ENCODE data around the gene KLHL36. TPM values are rescaled to one million over a fixed set of nuclear protein-coding genes. Genes with fewer than 3 reads are reported as not detected.

Gene KLHL36
- total and polyA plus RNA-seq, 9 of the 15 experiments (the other 6 are each of a cell fraction or from before 2014, with no cell fraction given), result 2.1 to 51.2 (median 18.5) TPM

DNA sequence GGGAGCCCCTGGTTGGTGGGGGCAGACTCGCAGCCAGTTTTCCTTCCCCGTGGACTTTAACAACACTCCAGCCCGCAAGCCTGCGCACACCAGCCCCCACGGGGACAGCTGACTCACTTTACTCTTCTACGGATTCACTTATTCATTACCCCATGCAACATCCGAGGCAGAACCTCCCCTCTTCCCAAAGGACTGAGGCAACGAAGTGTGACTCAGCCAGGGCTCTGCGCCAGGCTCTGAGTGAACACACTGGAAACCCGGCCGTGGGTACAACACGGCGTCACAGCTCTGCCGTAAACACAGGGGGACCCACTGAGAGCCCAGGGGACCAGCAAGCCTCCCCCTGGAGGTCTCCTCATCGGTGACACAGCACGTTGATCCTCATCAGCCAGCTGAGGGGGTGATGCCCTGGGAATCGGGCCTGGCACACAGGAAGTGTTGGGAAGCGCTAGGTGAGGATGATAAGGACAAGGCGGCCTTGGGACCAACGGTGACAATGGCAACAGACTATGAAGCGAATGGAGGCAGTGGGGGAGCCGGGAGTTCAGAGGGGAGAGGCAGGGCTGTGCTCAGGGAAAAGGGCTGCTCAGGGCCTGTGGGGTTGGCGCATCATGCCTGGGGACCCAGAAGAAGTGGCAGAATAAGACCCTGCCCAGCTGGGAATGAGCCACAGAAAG lies 45.0 kb upstream of the KLHL36 start:
- POLR2A ChIA-PET, result interaction anchor here (0.5 to 1.4 kb wide), 3 partner anchors 9 to 19 kb away, joined by 3 to 4 read pairs (median 3); no protein-coding TSS in a partner anchor
- Histone ChIP-seq H3K79me2 (ENCODE audit: control insufficient read depth, insufficient read depth, low read length) (peaks cover 74% of the 10 kb centered on the region), H3K9ac (ENCODE audit: insufficient read depth in 1 of 2, low read depth in 2 of 2, low read length in 2 of 2) (peak overlapping the region; percentile 24 to 82; a peak in 2 of 4 replicates), H3K9me1 (ENCODE audit: control insufficient read depth, insufficient read depth, low read length) (no peaks in the 10 kb centered on the region), H3K27me3 (ENCODE audit: control insufficient read depth in 2 of 2, insufficient read depth in 2 of 2, low read length in 2 of 2) (no peaks in the 10 kb centered on the region), H2AFZ (ENCODE audit: low read depth, low read length) (no peak overlapping the region), H3K4me2 (ENCODE audit: insufficient read depth, low read length) (no peak overlapping the region; the same call in 1 of the 2 replicates), H4K20me1 (replicated peaks; ENCODE audit: control insufficient read depth, insufficient read depth, low read length) (no peaks in the 10 kb centered on the region), H3K36me3 (ENCODE audit: control insufficient read depth, insufficient read depth, low read length) (peaks cover 10% of the 10 kb centered on the region; the same call in 2 of the 3 replicates), H3K4me3 (no peak overlapping the region), H3K9me3 (replicated peaks; ENCODE audit: control insufficient read depth, insufficient read depth, low read depth, low read length) (peaks cover 3% of the 10 kb centered on the region; the same call in 1 of the 2 replicates), H3K4me1 (replicated peaks in 1 of 2; ENCODE audit: control insufficient read depth in 2 of 2, insufficient read depth in 2 of 2, low read length in 2 of 2) (peaks cover 63 to 66% of the 10 kb centered on the region in 2 experiments), H3K27ac (ENCODE audit: extremely low read depth, low read depth, low read length) (peak overlapping the region; percentile 18; the same call in 2 of the 3 replicates)
- 63% methylated on average over 21 of the region's 23 CpGs for WGBS (ENCODE audit: insufficient coverage, low coverage, missing lambda C conversion rate)
- intact Hi-C loops (cut with micrococcal nuclease) (no loop called here), in situ Hi-C loops (cut with MboI) (no loop called here)
- no TSS peak for BruUV-seq (replicated peaks)
- CTCF ChIA-PET (ENCODE audit: low intra/inter-chr PET ratio), result no interaction called here
- DNase-seq (ENCODE audit: extremely low read depth in 1 of 4, low spot score in 3 of 4) (peak in 1 of 4 experiments; percentile 46), FAIRE-seq (peak; percentile 35), ATAC-seq (no peak)
- peak; percentile 70 for TF ChIP-seq NFIC (IDR thresholded peaks at IDR 0.05)
- no peak for TF ChIP-seq RUNX1 (IDR thresholded peaks at IDR 0.05; ENCODE audit: low read depth)
- TF ChIP-seq GABPB1 (CRISPR knock-in tag; IDR thresholded peaks at IDR 0.05), result no peak
- TF ChIP-seq ZNF282 (CRISPR knock-in tag; IDR thresholded peaks at IDR 0.05), result no peak
- TF ChIP-seq, protein P1, sequence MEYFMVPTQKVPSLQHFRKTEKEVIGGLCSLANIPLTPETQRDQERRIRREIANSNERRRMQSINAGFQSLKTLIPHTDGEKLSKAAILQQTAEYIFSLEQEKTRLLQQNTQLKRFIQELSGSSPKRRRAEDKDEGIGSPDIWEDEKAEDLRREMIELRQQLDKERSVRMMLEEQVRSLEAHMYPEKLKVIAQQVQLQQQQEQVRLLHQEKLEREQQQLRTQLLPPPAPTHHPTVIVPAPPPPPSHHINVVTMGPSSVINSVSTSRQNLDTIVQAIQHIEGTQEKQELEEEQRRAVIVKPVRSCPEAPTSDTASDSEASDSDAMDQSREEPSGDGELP (CRISPR knock-in tag; IDR thresholded peaks at IDR 0.05; ENCODE audit: borderline replicate concordance), result no peak
- TF ChIP-seq RFX1 (IDR thresholded peaks at IDR 0.05), result no peak
- TF ChIP-seq CTCF (IDR thresholded peaks at IDR 0.05 in 2 of 3, conservative IDR thresholded peaks at IDR 0.05 in 1 of 3; ENCODE audit: insufficient read depth in 2 of 3, low read depth in 1 of 3, low read length in 3 of 3), result 0 out of 6 replicates have a peak, but pooled peaks of 1 of the 3 experiments have one; percentile 2
- TF ChIP-seq ATF7 (IDR thresholded peaks at IDR 0.05), result no peak
- 0 out of 2 replicates have a peak, but pooled peaks have one; percentile 6 for TF ChIP-seq MAFG (tag; conservative IDR thresholded peaks at IDR 0.05)
- TF ChIP-seq TAF7 (tag; IDR thresholded peaks at IDR 0.05), result no peak
- no peak for TF ChIP-seq CXXC5 (CRISPR knock-in tag; IDR thresholded peaks at IDR 0.05)
- TF ChIP-seq ZNF655 (CRISPR knock-in tag; IDR thresholded peaks at IDR 0.05), result no peak
- TF ChIP-seq PCBP1 (IDR thresholded peaks at IDR 0.05; ENCODE audit: low read depth, low read length, poor library complexity, severe bottlenecking), result no peak
- TF ChIP-seq U2AF2 (optimal IDR thresholded peaks at IDR 0.05; ENCODE audit: low read depth, low read length), result no peak
- 0 out of 2 replicates have a peak, but pooled peaks have one; percentile 40 for TF ChIP-seq ARID1B (IDR thresholded peaks at IDR 0.05)
- no peak for TF ChIP-seq POLR2B (IDR thresholded peaks at IDR 0.05; ENCODE audit: low read depth, partially characterized antibody)
- TF ChIP-seq GATAD2A (IDR thresholded peaks at IDR 0.05), result 0 out of 2 replicates have a peak, but pooled peaks have one; percentile 43
- TF ChIP-seq NCOA1 (IDR thresholded peaks at IDR 0.05; ENCODE audit: low read depth), result no peak
- TF ChIP-seq TCF15 (CRISPR knock-in tag; IDR thresholded peaks at IDR 0.05), result no peak
